VCaP (cell line): Measurements from ENCODE around the gene SGMS2.
A peak's percentile ranks its signal among the peaks of the same experiment; 100 is the strongest.

ENCODE experiments used
- H3K27ac ChIP-seq: fragments of 450-650 bp; 2 replicates; pipeline ENCODE4 v1.5.1; 2017
- CTCF ChIP-seq: fragments of 450-650 bp; conservative IDR thresholded peaks from 2 replicates; pipeline ENCODE4 v1.5.1; 2017; ENCODE audit warnings: mild to moderate bottlenecking, moderate library complexity

The SGMS2 gene

GRCh38 chr4:107857741-107858140, 33.0 kb downstream of the SGMS2 start:
- H3K27ac ChIP-seq: no peak overlapping the region; the same call in 1 of the 2 replicates
- no peak for TF ChIP-seq CTCF

GRCh38 chr4:107858158-107858742, 33.5 kb downstream of the SGMS2 start:
- TF ChIP-seq CTCF: no peak
- no peak overlapping the region; the same call in 1 of the 2 replicates for H3K27ac ChIP-seq

- no peak for TF ChIP-seq CTCF
- peak overlapping the region; percentile 78 for H3K27ac ChIP-seq
Measured at GRCh38 chr4:107862658-107863057, 37.9 kb downstream of the SGMS2 start.

- TF ChIP-seq CTCF: no peak
- H3K27ac ChIP-seq: peak overlapping the region; percentile 78
Measured at GRCh38 chr4:107863416-107863815, 38.7 kb downstream of the SGMS2 start.

- TF ChIP-seq CTCF: no peak
- peak overlapping the region; percentile 78 for H3K27ac ChIP-seq
Measured at GRCh38 chr4:107863850-107864371, 39.2 kb downstream of the SGMS2 start.

GRCh38 chr4:107866726-107867125, 42.0 kb downstream of the SGMS2 start:
- no peak overlapping the region; the same call in 1 of the 2 replicates for H3K27ac ChIP-seq
- no peak for TF ChIP-seq CTCF

- H3K27ac ChIP-seq: peak overlapping the region; percentile 83
- TF ChIP-seq CTCF: no peak
Measured at GRCh38 chr4:107870236-107870635, 45.5 kb downstream of the SGMS2 start.
